T-helper 2 cell treated with Interferon-gamma antibody and Interleukin-4, amounts not matched to agents 5 μg/mL and 100 μg/mL, for 36 hours (primary cell): Measurements from ENCODE around the gene ZSCAN1.
"Not testable (repeated sequence)": the region's sequence is repeated elsewhere in the genome, so short reads cannot be mapped to it uniquely, and the experiment has no call there.

Experiments
- DNase-seq: peaks from one replicate; pipeline ENCODE4 v3.0.0; 2021; ENCODE audit warnings: low spot score
- H3K27ac Mint-ChIP-seq: one replicate; pipeline ENCODE4 v1.8.0; 2021; ENCODE audit warnings: mild to moderate bottlenecking, mixed read lengths
- H3K27me3 Mint-ChIP-seq: one replicate; pipeline ENCODE4 v1.8.0; 2021; ENCODE audit warnings: low read depth, mixed read lengths
- H3K36me3 Mint-ChIP-seq: one replicate; pipeline ENCODE4 v1.8.0; 2021; ENCODE audit warnings: low read depth, mixed read lengths
- H3K4me1 Mint-ChIP-seq: one replicate; pipeline ENCODE4 v1.8.0; 2021; ENCODE audit warnings: low read depth, mixed read lengths
- H3K4me3 Mint-ChIP-seq: one replicate; pipeline ENCODE4 v1.8.0; 2022; ENCODE audit warnings: mild to moderate bottlenecking, moderate library complexity, mixed read lengths
- H3K9me3 Mint-ChIP-seq: one replicate; pipeline ENCODE4 v1.8.0; 2021; ENCODE audit warnings: mixed read lengths

Gene ZSCAN1

GRCh38 chr19:58033741-58034476 lies at the start of gene ZSCAN1:
Gene ZSCAN1 (plus strand): TSS chr19:58034025. CDS start chr19:58037837, 3,812 bp downstream.
- Mint-ChIP-seq H3K27ac (peak within 1 kb of the TSS; percentile 62), H3K36me3 (peaks cover 11% of the 10 kb centered on the region), H3K4me1 (no peaks in the 10 kb centered on the region)

DNA sequence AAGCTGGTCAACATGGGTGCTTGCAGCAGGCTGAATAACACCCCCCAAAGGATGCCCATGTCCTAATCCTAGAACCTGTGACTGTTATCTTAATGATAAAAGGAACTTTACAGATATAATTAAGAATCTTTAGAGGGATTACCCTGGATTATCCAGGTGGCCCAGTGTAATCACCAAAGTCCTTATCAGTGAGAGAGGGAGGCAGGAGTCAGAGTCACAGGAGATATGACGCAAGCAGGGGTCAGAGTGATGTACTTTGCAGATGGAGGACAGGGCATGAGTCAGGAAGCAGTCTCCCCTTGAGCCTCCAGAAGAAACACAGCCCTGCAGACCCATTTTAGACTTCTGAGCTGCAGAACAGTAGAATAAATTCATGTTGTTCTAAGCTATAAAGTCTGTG lies 41.0 kb upstream of the ZSCAN1 start:
- H3K4me3 Mint-ChIP-seq: no peak overlapping the region
- no peaks in the 10 kb centered on the region for H3K27me3 Mint-ChIP-seq
- peaks cover 75% of the 10 kb centered on the region for H3K9me3 Mint-ChIP-seq
- no peak overlapping the region for H3K27ac Mint-ChIP-seq
- DNase-seq: no peak
- no peaks in the 10 kb centered on the region for H3K4me1 Mint-ChIP-seq
- H3K36me3 Mint-ChIP-seq: peaks cover 58% of the 10 kb centered on the region

More at GRCh38 chr19:58033741-58034476, at the start of gene ZSCAN1:
- H3K27me3 Mint-ChIP-seq: peaks cover 2% of the 10 kb centered on the region
- no peak for DNase-seq
- no peak within 1 kb of the TSS for H3K4me3 Mint-ChIP-seq
- H3K9me3 Mint-ChIP-seq: peaks cover 31% of the 10 kb centered on the region

- H3K36me3 Mint-ChIP-seq: peaks cover 84% of the 10 kb centered on the region
- DNase-seq: no peak
- H3K27me3 Mint-ChIP-seq: no peaks in the 10 kb centered on the region
- peaks cover 69% of the 10 kb centered on the region for H3K9me3 Mint-ChIP-seq
- peaks cover 14% of the 10 kb centered on the region for H3K4me1 Mint-ChIP-seq
- H3K4me3 Mint-ChIP-seq: peak overlapping the region; percentile 80
- H3K27ac Mint-ChIP-seq: peak overlapping the region; percentile 78
Observed at GRCh38 chr19:58000677-58001076, 33.1 kb upstream of the ZSCAN1 start.

- peaks cover 83% of the 10 kb centered on the region for H3K36me3 Mint-ChIP-seq
- peak; percentile 3 for DNase-seq
Observed at GRCh38 chr19:58001895-58002369, 31.9 kb upstream of the ZSCAN1 start.

GRCh38 chr19:58002384-58003173 lies 31.2 kb upstream of the ZSCAN1 start, which contains the start of gene ZNF606:
Gene ZNF606 (minus strand): TSS chr19:58002820. CDS start chr19:58001319, 1,501 bp downstream.
- peak; percentile 84 for DNase-seq
- Mint-ChIP-seq H3K36me3 (peaks cover 82% of the 10 kb centered on the region), H3K4me3 (peak within 1 kb of the TSS; percentile 84), H3K9me3 (peaks cover 70% of the 10 kb centered on the region), H3K27me3 (no peaks in the 10 kb centered on the region), H3K27ac (peak within 1 kb of the TSS; percentile 85), H3K4me1 (peaks cover 14% of the 10 kb centered on the region)

More at GRCh38 chr19:58001895-58002369, 31.9 kb upstream of the ZSCAN1 start:
- Mint-ChIP-seq H3K4me1 (peaks cover 14% of the 10 kb centered on the region), H3K27me3 (no peaks in the 10 kb centered on the region), H3K9me3 (peaks cover 68% of the 10 kb centered on the region), H3K27ac (peak overlapping the region; percentile 78), H3K4me3 (peak overlapping the region; percentile 80)

- Mint-ChIP-seq H3K4me1 (peaks cover 14% of the 10 kb centered on the region), H3K4me3 (peak overlapping the region; percentile 84), H3K36me3 (peaks cover 75% of the 10 kb centered on the region), H3K27ac (peak overlapping the region; percentile 85), H3K9me3 (peaks cover 69% of the 10 kb centered on the region), H3K27me3 (no peaks in the 10 kb centered on the region)
- DNase-seq: no peak
Observed at GRCh38 chr19:58003174-58003828, 30.5 kb upstream of the ZSCAN1 start.

DNA sequence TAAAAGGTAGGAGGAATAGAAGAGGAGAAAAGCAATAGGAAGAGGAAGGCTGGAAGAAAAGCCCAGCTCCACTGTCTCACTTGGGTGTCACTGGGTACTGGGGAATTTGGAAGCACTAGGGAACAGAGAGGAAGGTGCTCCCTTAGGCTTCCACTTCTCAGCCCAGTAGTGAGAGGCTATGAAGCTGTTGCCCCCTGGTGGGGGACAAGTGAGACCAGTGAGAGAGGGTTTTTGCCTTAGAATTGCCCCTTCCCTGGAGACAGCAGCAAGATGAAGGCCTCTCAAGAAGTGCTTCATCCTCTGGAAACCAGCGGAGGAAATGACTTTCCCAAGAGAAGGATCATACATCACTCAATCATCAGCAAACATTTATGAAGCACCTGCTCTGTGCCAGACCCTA lies 26.5 kb upstream of the ZSCAN1 start:
- H3K9me3 Mint-ChIP-seq: peaks cover 64% of the 10 kb centered on the region
- peaks cover 46% of the 10 kb centered on the region for H3K36me3 Mint-ChIP-seq
- no peaks in the 10 kb centered on the region for H3K27me3 Mint-ChIP-seq
- H3K27ac Mint-ChIP-seq: no peak overlapping the region
- peaks cover 5% of the 10 kb centered on the region for H3K4me1 Mint-ChIP-seq
- DNase-seq: no peak
- H3K4me3 Mint-ChIP-seq: no peak overlapping the region

- H3K27ac Mint-ChIP-seq: peak overlapping the region; percentile 26
- not testable (repeated sequence) for DNase-seq, H3K4me1 Mint-ChIP-seq, H3K27me3 Mint-ChIP-seq
- peaks cover 69% of the 10 kb centered on the region for H3K9me3 Mint-ChIP-seq
- H3K4me3 Mint-ChIP-seq: peak overlapping the region; percentile 77
- H3K36me3 Mint-ChIP-seq: peaks cover 37% of the 10 kb centered on the region
Observed at GRCh38 chr19:58008877-58009276, 24.9 kb upstream of the ZSCAN1 start.

DNA sequence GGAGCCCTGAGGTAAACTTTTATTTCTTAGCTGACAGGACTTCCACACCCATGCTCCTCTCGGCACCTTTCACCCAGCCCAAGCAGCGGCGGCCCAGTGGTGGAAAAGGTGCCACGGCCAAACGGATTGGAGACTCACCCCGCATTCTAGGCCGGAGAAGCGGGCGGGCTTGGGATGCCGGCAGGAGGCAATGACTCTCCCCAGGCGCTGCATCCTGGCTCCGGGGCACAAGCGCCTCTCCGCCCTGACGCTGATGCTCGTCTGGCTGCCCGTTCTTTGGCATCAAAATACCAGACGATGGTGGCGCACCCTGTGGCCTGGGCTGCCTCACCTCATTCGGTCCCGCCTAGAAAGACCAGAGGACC lies 24.5 kb upstream of the ZSCAN1 start:
- H3K36me3 Mint-ChIP-seq: peaks cover 33% of the 10 kb centered on the region
- H3K27ac Mint-ChIP-seq: peak overlapping the region; percentile 26
- DNase-seq: no peak
- peak overlapping the region; percentile 77 for H3K4me3 Mint-ChIP-seq
- H3K4me1 Mint-ChIP-seq: peaks cover 1% of the 10 kb centered on the region
- peaks cover 68% of the 10 kb centered on the region for H3K9me3 Mint-ChIP-seq
- no peaks in the 10 kb centered on the region for H3K27me3 Mint-ChIP-seq

DNA sequence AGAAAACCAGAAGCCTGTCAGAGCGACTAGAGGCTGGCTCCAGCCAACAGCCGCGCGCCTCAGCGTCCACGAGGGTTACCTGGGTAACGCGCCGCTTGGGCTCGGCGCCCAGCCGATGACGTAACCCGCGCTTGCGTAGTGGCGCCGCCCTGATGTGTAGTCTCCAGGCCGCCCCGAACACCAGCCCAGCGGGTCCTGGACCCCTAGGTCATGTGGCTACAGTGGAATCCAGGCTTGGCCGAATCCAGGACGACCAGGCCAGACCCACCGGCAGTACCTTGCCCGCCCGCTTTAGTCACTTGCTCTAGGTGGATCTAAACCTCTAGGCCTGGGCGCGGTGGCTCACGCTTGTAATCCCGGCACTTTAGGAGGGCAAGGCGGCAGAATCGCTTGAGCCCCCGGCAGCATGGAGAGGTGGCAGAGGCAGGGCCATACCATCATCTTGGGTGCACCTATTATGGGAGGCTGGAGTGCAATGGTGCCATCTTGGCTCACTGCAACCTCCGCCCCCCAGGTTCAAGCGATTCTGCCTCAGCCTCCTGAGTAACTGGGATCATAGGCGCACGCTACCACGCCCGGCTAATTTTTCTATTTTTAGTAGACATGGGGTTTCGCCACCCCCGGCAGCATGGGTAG lies 24.0 kb upstream of the ZSCAN1 start:
- Mint-ChIP-seq H3K36me3 (peaks cover 28% of the 10 kb centered on the region), H3K27me3 (no peaks in the 10 kb centered on the region), H3K4me1 (peaks cover 1% of the 10 kb centered on the region), H3K27ac (no peak overlapping the region), H3K9me3 (peaks cover 66% of the 10 kb centered on the region), H3K4me3 (peak overlapping the region; percentile 77)
- DNase-seq: peak; percentile 71

GRCh38 chr19:58010507-58010906 lies 23.3 kb upstream of the ZSCAN1 start:
- H3K27me3 Mint-ChIP-seq: no peaks in the 10 kb centered on the region
- DNase-seq: no peak
- no peak overlapping the region for H3K27ac Mint-ChIP-seq
- H3K9me3 Mint-ChIP-seq: peaks cover 62% of the 10 kb centered on the region
- peaks cover 1% of the 10 kb centered on the region for H3K4me1 Mint-ChIP-seq
- H3K36me3 Mint-ChIP-seq: peaks cover 20% of the 10 kb centered on the region
- H3K4me3 Mint-ChIP-seq: peak overlapping the region; percentile 49

GRCh38 chr19:58014141-58014540 lies 19.7 kb upstream of the ZSCAN1 start:
- H3K27me3 Mint-ChIP-seq: no peaks in the 10 kb centered on the region
- H3K9me3 Mint-ChIP-seq: peaks cover 46% of the 10 kb centered on the region
- no peak overlapping the region for H3K27ac Mint-ChIP-seq
- H3K4me1 Mint-ChIP-seq: peaks cover 1% of the 10 kb centered on the region
- DNase-seq: no peak
- peaks cover 3% of the 10 kb centered on the region for H3K36me3 Mint-ChIP-seq
- no peak overlapping the region for H3K4me3 Mint-ChIP-seq

- peaks cover 3% of the 10 kb centered on the region for H3K36me3 Mint-ChIP-seq
- DNase-seq: no peak
- H3K4me3 Mint-ChIP-seq: no peak overlapping the region
- no peaks in the 10 kb centered on the region for H3K4me1 Mint-ChIP-seq
- H3K27ac Mint-ChIP-seq: no peak overlapping the region
- no peaks in the 10 kb centered on the region for H3K27me3 Mint-ChIP-seq
- H3K9me3 Mint-ChIP-seq: peaks cover 41% of the 10 kb centered on the region
Observed at GRCh38 chr19:58020129-58020528, 13.7 kb upstream of the ZSCAN1 start.
